ENCODE measurements around the gene ETV5. TPM values are rescaled to one million over a fixed set of nuclear protein-coding genes. Genes with fewer than 3 reads are reported as not detected.

Gene ETV5
- polyA plus RNA-seq, 3 donors, result 0.07 to 1.2 (median 0.88) TPM

- no peaks in the 10 kb centered on the region for H3K4me1 ChIP-seq (ENCODE audit: control insufficient read depth in 1 of 2, insufficient read depth in 2 of 2, low read length in 2 of 2)
- WGBS (ENCODE audit: insufficient coverage), result 91% methylated on average over 3 of the region's 3 CpGs
- H3K36me3 ChIP-seq (replicated peaks in 1 of 2; ENCODE audit: control insufficient read depth in 1 of 2, insufficient read depth in 2 of 2, low read length in 2 of 2), result no peaks in the 10 kb centered on the region
- Mint-ChIP-seq H3K36me3 (no peaks in the 10 kb centered on the region), H3K27ac (no peak overlapping the region), H3K27me3 (ENCODE audit: low read depth in 3 of 3) (peaks cover 2 to 8% (median 5%) of the 10 kb centered on the region in 3 donors), H3K4me1 (no peaks in the 10 kb centered on the region), H3K9me3 (peaks cover 0 to 8% (median 6%) of the 10 kb centered on the region in 7 donors), H3K4me3 (no peak overlapping the region)
- no peak overlapping the region for H3K4me3 ChIP-seq (replicated peaks in 1 of 3; ENCODE audit: low read depth in 2 of 3, low read length in 3 of 3)
- no peak overlapping the region for H3K4me2 ChIP-seq (replicated peaks; ENCODE audit: extremely low read depth, low read length, poor library complexity, severe bottlenecking)
- peaks cover 0 to 8% of the 10 kb centered on the region in 2 donors for H3K9me3 ChIP-seq (replicated peaks in 1 of 2; ENCODE audit: control insufficient read depth in 1 of 2, insufficient read depth in 1 of 2, low read length in 2 of 2)
- intact Hi-C loops (cut with micrococcal nuclease), result no loop called here
- no peak overlapping the region for H3K27ac ChIP-seq (ENCODE audit: low read depth in 1 of 2, low read length in 2 of 2)
- no peak for DNase-seq
- H2AFZ ChIP-seq (ENCODE audit: insufficient read depth, low read depth, low read length, poor library complexity, severe bottlenecking), result no peak overlapping the region
- no peaks in the 10 kb centered on the region for H3K79me2 ChIP-seq (ENCODE audit: insufficient read depth, low read length)
- no peak for TF ChIP-seq CTCF (IDR thresholded peaks at IDR 0.05)
- H3K27me3 ChIP-seq (ENCODE audit: control insufficient read depth in 2 of 2, insufficient read depth in 2 of 2, low read length in 2 of 2), result no peaks in the 10 kb centered on the region
- H4K20me1 ChIP-seq (ENCODE audit: insufficient read depth, low read length), result no peaks in the 10 kb centered on the region
- no peak overlapping the region for H3K9ac ChIP-seq (ENCODE audit: insufficient read depth, low read length, poor library complexity, severe bottlenecking)
Measured at GRCh38 chr3:186042036-186042435, 66.9 kb downstream of the ETV5 start.

- Histone ChIP-seq H2AFZ (ENCODE audit: insufficient read depth, low read depth, low read length, poor library complexity, severe bottlenecking) (no peak overlapping the region), H3K27me3 (ENCODE audit: control insufficient read depth in 2 of 2, insufficient read depth in 2 of 2, low read length in 2 of 2) (peaks cover 0 to 2% of the 10 kb centered on the region in 2 donors), H3K9me3 (replicated peaks in 1 of 2; ENCODE audit: control insufficient read depth in 1 of 2, insufficient read depth in 1 of 2, low read length in 2 of 2) (peaks cover 0 to 8% of the 10 kb centered on the region in 2 donors), H3K4me1 (ENCODE audit: control insufficient read depth in 1 of 2, insufficient read depth in 2 of 2, low read length in 2 of 2) (no peaks in the 10 kb centered on the region), H3K27ac (ENCODE audit: low read depth in 1 of 2, low read length in 2 of 2) (no peak overlapping the region), H3K36me3 (replicated peaks in 1 of 2; ENCODE audit: control insufficient read depth in 1 of 2, insufficient read depth in 2 of 2, low read length in 2 of 2) (no peaks in the 10 kb centered on the region), H3K4me3 (replicated peaks in 1 of 3; ENCODE audit: low read depth in 2 of 3, low read length in 3 of 3) (no peak overlapping the region), H3K9ac (ENCODE audit: insufficient read depth, low read length, poor library complexity, severe bottlenecking) (no peak overlapping the region), H3K79me2 (ENCODE audit: insufficient read depth, low read length) (no peaks in the 10 kb centered on the region), H4K20me1 (ENCODE audit: insufficient read depth, low read length) (no peaks in the 10 kb centered on the region), H3K4me2 (replicated peaks; ENCODE audit: extremely low read depth, low read length, poor library complexity, severe bottlenecking) (no peak overlapping the region)
- no peak for TF ChIP-seq CTCF (IDR thresholded peaks at IDR 0.05)
- no peak overlapping the region for H3K27ac Mint-ChIP-seq
- H3K36me3 Mint-ChIP-seq, result no peaks in the 10 kb centered on the region
- H3K4me3 Mint-ChIP-seq, result no peak overlapping the region
- WGBS (ENCODE audit: insufficient coverage), result no CpG with 5 or more reads among the region's 4 CpGs
- intact Hi-C loops (cut with micrococcal nuclease), result no loop called here
- H3K4me1 Mint-ChIP-seq, result no peaks in the 10 kb centered on the region
- peaks cover 4 to 12% (median 5%) of the 10 kb centered on the region in 3 donors for H3K27me3 Mint-ChIP-seq (ENCODE audit: low read depth in 3 of 3)
- peaks cover 0 to 8% (median 6%) of the 10 kb centered on the region in 7 donors for H3K9me3 Mint-ChIP-seq
- DNase-seq, result no peak
Measured at GRCh38 chr3:186038360-186038759, 70.5 kb downstream of the ETV5 start.

Measured in CD14-positive monocyte (primary cell).